ENCODE results near the gene TRIP13.

The TRIP13 gene

GRCh38 chr5:892394-893136, at the start of gene TRIP13, which contains the start of gene BRD9 (continued):
- TF ChIP-seq ZNF26 (tag by site-specific recombination; IDR thresholded peaks at IDR 0.05) (no peak), SCRT2 (tag by site-specific recombination; IDR thresholded peaks at IDR 0.05) (no peak), ZNF350 (tag by site-specific recombination; IDR thresholded peaks at IDR 0.05) (no peak), TRIM28 (IDR thresholded peaks at IDR 0.05; ENCODE audit: borderline replicate concordance, low read length) (no peak), ZFP69B (tag by site-specific recombination; IDR thresholded peaks at IDR 0.05) (no peak), ZEB2 (tag by site-specific recombination; IDR thresholded peaks at IDR 0.05) (no peak), SALL2 (tag by site-specific recombination; IDR thresholded peaks at IDR 0.05; ENCODE audit: borderline replicate concordance) (no peak), ZNF341 (tag by site-specific recombination; IDR thresholded peaks at IDR 0.05; ENCODE audit: low read depth) (0 out of 2 replicates have a peak, but pooled peaks have one; percentile 31), ZNF548 (tag by site-specific recombination; IDR thresholded peaks at IDR 0.05) (no peak), ZNF544 (tag by site-specific recombination; IDR thresholded peaks at IDR 0.05) (no peak), KLF10 (tag by site-specific recombination; IDR thresholded peaks at IDR 0.05) (peak; percentile 71), KLF8 (tag by site-specific recombination; IDR thresholded peaks at IDR 0.05) (peak; percentile 60; the same call in 1 of the 2 replicates), ZNF610 (tag by site-specific recombination; IDR thresholded peaks at IDR 0.05; ENCODE audit: borderline replicate concordance) (no peak), ZBTB8A (tag by site-specific recombination; IDR thresholded peaks at IDR 0.05) (peak; percentile 68), ZBTB17 (tag by site-specific recombination; IDR thresholded peaks at IDR 0.05) (no peak), ZNF623 (tag by site-specific recombination; IDR thresholded peaks at IDR 0.05) (no peak), ZBTB44 (tag by site-specific recombination; IDR thresholded peaks at IDR 0.05) (no peak), ZNF146 (tag by site-specific recombination; IDR thresholded peaks at IDR 0.05) (no peak), KLF7 (tag by site-specific recombination; IDR thresholded peaks at IDR 0.05; ENCODE audit: borderline replicate concordance) (peak; percentile 55; the same call in 1 of the 2 replicates), ZNF121 (tag by site-specific recombination; IDR thresholded peaks at IDR 0.05) (no peak), GLIS2 (tag by site-specific recombination; IDR thresholded peaks at IDR 0.05) (peak; percentile 64), KLF17 (tag by site-specific recombination; IDR thresholded peaks at IDR 0.05) (0 out of 2 replicates have a peak, but pooled peaks have one; percentile 18), OVOL3 (tag by site-specific recombination; IDR thresholded peaks at IDR 0.05) (no peak)
- TF ChIP-seq, protein P1, sequence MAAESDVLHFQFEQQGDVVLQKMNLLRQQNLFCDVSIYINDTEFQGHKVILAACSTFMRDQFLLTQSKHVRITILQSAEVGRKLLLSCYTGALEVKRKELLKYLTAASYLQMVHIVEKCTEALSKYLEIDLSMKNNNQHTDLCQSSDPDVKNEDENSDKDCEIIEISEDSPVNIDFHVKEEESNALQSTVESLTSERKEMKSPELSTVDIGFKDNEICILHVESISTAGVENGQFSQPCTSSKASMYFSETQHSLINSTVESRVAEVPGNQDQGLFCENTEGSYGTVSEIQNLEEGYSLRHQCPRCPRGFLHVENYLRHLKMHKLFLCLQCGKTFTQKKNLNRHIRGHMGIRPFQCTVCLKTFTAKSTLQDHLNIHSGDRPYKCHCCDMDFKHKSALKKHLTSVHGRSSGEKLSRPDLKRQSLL (tag by site-specific recombination; IDR thresholded peaks at IDR 0.05), result no peak
- TF ChIP-seq, protein P2, sequence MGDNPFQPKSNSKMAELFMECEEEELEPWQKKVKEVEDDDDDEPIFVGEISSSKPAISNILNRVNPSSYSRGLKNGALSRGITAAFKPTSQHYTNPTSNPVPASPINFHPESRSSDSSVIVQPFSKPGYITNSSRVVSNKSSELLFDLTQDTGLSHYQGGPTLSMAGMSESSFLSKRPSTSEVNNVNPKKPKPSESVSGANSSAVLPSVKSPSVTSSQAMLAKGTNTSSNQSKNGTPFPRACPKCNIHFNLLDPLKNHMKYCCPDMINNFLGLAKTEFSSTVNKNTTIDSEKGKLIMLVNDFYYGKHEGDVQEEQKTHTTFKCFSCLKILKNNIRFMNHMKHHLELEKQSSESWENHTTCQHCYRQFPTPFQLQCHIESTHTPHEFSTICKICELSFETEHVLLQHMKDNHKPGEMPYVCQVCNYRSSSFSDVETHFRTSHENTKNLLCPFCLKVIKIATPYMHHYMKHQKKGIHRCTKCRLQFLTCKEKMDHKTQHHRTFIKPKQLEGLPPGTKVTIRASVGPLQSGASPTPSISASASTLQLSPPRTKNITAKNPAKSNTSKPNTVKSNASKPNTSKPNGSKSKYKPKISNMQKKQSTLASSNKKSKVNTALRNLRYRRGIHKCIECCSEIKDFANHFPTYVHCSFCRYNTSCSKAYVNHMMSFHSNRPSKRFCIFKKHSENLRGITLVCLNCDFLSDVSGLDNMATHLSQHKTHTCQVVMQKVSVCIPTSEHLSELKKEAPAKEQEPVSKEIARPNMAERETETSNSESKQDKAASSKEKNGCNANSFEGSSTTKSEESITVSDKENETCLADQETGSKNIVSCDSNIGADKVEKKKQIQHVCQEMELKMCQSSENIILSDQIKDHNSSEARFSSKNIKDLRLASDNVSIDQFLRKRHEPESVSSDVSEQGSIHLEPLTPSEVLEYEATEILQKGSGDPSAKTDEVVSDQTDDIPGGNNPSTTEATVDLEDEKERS (tag by site-specific recombination; IDR thresholded peaks at IDR 0.05), result no peak
- TF ChIP-seq, protein P3, sequence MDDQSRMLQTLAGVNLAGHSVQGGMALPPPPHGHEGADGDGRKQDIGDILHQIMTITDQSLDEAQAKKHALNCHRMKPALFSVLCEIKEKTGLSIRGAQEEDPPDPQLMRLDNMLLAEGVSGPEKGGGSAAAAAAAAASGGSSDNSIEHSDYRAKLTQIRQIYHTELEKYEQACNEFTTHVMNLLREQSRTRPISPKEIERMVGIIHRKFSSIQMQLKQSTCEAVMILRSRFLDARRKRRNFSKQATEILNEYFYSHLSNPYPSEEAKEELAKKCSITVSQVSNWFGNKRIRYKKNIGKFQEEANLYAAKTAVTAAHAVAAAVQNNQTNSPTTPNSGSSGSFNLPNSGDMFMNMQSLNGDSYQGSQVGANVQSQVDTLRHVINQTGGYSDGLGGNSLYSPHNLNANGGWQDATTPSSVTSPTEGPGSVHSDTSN (CRISPR knock-in tag; IDR thresholded peaks at IDR 0.05), result peak; percentile 88
- TF ChIP-seq, protein P4, sequence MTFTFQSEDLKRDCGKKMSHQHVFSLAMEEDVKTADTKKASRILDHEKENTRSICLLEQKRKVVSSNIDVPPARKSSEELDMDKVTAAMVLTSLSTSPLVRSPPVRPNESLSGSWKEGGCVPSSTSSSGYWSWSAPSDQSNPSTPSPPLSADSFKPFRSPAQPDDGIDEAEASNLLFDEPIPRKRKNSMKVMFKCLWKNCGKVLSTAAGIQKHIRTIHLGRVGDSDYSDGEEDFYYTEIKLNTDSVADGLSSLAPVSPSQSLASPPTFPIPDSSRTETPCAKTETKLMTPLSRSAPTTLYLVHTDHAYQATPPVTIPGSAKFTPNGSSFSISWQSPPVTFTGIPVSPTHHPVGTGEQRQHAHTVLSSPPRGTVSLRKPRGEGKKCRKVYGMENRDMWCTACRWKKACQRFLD (tag by site-specific recombination; IDR thresholded peaks at IDR 0.05), result no peak

Data from HEK293 (cell line).